Osteocyte (in vitro differentiated cells): ENCODE data around the gene RCVRN. TPM values are rescaled to one million over a fixed set of nuclear protein-coding genes. Genes with fewer than 3 reads are reported as not detected.

Experiments used
- DNase-seq: peaks from one replicate; pipeline ENCODE4 v3.0.0; 2021; ENCODE audit warnings: mixed read lengths; ENCODE audit not compliant: unreplicated experiment; ENCODE audit errors: extremely low spot score
- H3K27ac Mint-ChIP-seq: one replicate; pipeline ENCODE4 v1.8.0; 2021; ENCODE audit warnings: mild to moderate bottlenecking, mixed read lengths; ENCODE audit not compliant: unreplicated experiment
- H3K27me3 Mint-ChIP-seq: one replicate; pipeline ENCODE4 v1.8.0; 2021; ENCODE audit warnings: mixed read lengths; ENCODE audit not compliant: unreplicated experiment
- H3K36me3 Mint-ChIP-seq: one replicate; pipeline ENCODE4 v1.8.0; 2021; ENCODE audit warnings: mixed read lengths; ENCODE audit not compliant: unreplicated experiment
- H3K4me1 Mint-ChIP-seq: one replicate; pipeline ENCODE4 v1.8.0; 2021; ENCODE audit warnings: mixed read lengths; ENCODE audit not compliant: unreplicated experiment
- H3K4me3 Mint-ChIP-seq: one replicate; pipeline ENCODE4 v1.8.0; 2021; ENCODE audit warnings: mild to moderate bottlenecking, moderate library complexity, mixed read lengths; ENCODE audit not compliant: unreplicated experiment
- H3K9me3 Mint-ChIP-seq: one replicate; pipeline ENCODE4 v1.8.0; 2021; ENCODE audit warnings: mixed read lengths; ENCODE audit not compliant: unreplicated experiment
- CTCF ChIP-seq: fragments of 200-600 bp; sonication (generic); IDR thresholded peaks from 2 replicates; pipeline ENCODE4 v1.5.0; 2021; ENCODE audit warnings: antibody characterized with exemption, mild to moderate bottlenecking, moderate library complexity
- total RNA-seq: library from RNA; stranded (reverse); gene quantifications from 2 replicates; pipeline ENCODE4 v1.2.1, GENCODE V29; 2021

Gene RCVRN
- total RNA-seq, 1 donor from 2014 or later, result not detected

- Mint-ChIP-seq H3K27ac (no peak overlapping the region), H3K9me3 (peaks cover 36% of the 10 kb centered on the region), H3K27me3 (no peaks in the 10 kb centered on the region), H3K4me3 (no peak overlapping the region), H3K4me1 (no peaks in the 10 kb centered on the region), H3K36me3 (peaks cover 6% of the 10 kb centered on the region)
- TF ChIP-seq CTCF, result no peak
- no peak for DNase-seq
Observed at GRCh38 chr17:9862220-9862619, 42.9 kb downstream of the RCVRN start.

GRCh38 chr17:9860851-9861250, 44.2 kb downstream of the RCVRN start:
- Mint-ChIP-seq H3K27ac (no peak overlapping the region), H3K27me3 (no peaks in the 10 kb centered on the region), H3K9me3 (peaks cover 33% of the 10 kb centered on the region), H3K4me1 (no peaks in the 10 kb centered on the region), H3K4me3 (no peak overlapping the region), H3K36me3 (peaks cover 6% of the 10 kb centered on the region)
- DNase-seq, result no peak
- TF ChIP-seq CTCF, result no peak

GRCh38 chr17:9859781-9860180, 45.3 kb downstream of the RCVRN start:
- Mint-ChIP-seq H3K27me3 (no peaks in the 10 kb centered on the region), H3K36me3 (peaks cover 2% of the 10 kb centered on the region), H3K4me3 (no peak overlapping the region), H3K9me3 (peaks cover 24% of the 10 kb centered on the region), H3K4me1 (no peaks in the 10 kb centered on the region), H3K27ac (no peak overlapping the region)
- DNase-seq, result no peak
- no peak for TF ChIP-seq CTCF

- H3K4me1 Mint-ChIP-seq, result no peaks in the 10 kb centered on the region
- H3K4me3 Mint-ChIP-seq, result no peak overlapping the region
- H3K27me3 Mint-ChIP-seq, result peaks cover 4% of the 10 kb centered on the region
- peaks cover 2% of the 10 kb centered on the region for H3K36me3 Mint-ChIP-seq
- no peak for TF ChIP-seq CTCF
- peaks cover 22% of the 10 kb centered on the region for H3K9me3 Mint-ChIP-seq
- H3K27ac Mint-ChIP-seq, result no peak overlapping the region
- no peak for DNase-seq
Observed at GRCh38 chr17:9855036-9855435, 50.0 kb downstream of the RCVRN start.

- no peak overlapping the region for H3K27ac Mint-ChIP-seq
- no peak for TF ChIP-seq CTCF
- peaks cover 2% of the 10 kb centered on the region for H3K36me3 Mint-ChIP-seq
Observed at GRCh38 chr17:9854255-9854654, 50.8 kb downstream of the RCVRN start.

More at GRCh38 chr17:9854255-9854654, 50.8 kb downstream of the RCVRN start:
- Mint-ChIP-seq H3K4me1 (no peaks in the 10 kb centered on the region), H3K4me3 (no peak overlapping the region), H3K27me3 (peaks cover 4% of the 10 kb centered on the region), H3K9me3 (peaks cover 21% of the 10 kb centered on the region)
- no peak for DNase-seq
